Measurements from ENCODE around the gene STS. TPM values are rescaled to one million over a fixed set of nuclear protein-coding genes. Genes with fewer than 3 reads are reported as not detected.
A peak's percentile ranks its signal among the peaks of the same experiment; 100 is the strongest.

STS gene
- total RNA-seq, 3 donors from 2014 or later (not counting 1 experiment from before 2014, with no cell fraction given): 2.4 to 4.6 (median 2.8) TPM

GRCh38 chrX:7133050-7133440, 14.5 kb upstream of the STS start:
- Histone ChIP-seq H3K4me3 (ENCODE audit: low read length) (no peak overlapping the region), H3K27me3 (ENCODE audit: control insufficient read depth, insufficient read depth, low read length) (no peaks in the 10 kb centered on the region), H3K9me3 (ENCODE audit: control insufficient read depth, insufficient read depth, low read length) (no peaks in the 10 kb centered on the region), H3K36me3 (ENCODE audit: control insufficient read depth, insufficient read depth, low read length) (no peaks in the 10 kb centered on the region), H3K27ac (ENCODE audit: low read length) (no peak overlapping the region), H3K4me1 (ENCODE audit: control insufficient read depth, insufficient read depth, low read length) (peaks cover 14% of the 10 kb centered on the region)
- ATAC-seq (no peak), DNase-seq (no peak)
- H3K36me3 Mint-ChIP-seq: no peaks in the 10 kb centered on the region
- no peak overlapping the region for H3K4me3 Mint-ChIP-seq
- H3K27ac Mint-ChIP-seq: peak overlapping the region; percentile 60 to 79
- no peaks in the 10 kb centered on the region for H3K27me3 Mint-ChIP-seq (ENCODE audit: low read depth in 2 of 2)
- TF ChIP-seq CTCF (IDR thresholded peaks at IDR 0.05): no peak
- H3K4me1 Mint-ChIP-seq: peaks cover 22 to 35% of the 10 kb centered on the region in 2 donors
- WGBS (ENCODE audit: insufficient coverage): 51% methylated on average over 8 of the region's 8 CpGs
- no peaks in the 10 kb centered on the region for H3K9me3 Mint-ChIP-seq
- intact Hi-C loops (cut with micrococcal nuclease): no loop called here

- peaks cover 27 to 39% of the 10 kb centered on the region in 2 donors for H3K4me1 Mint-ChIP-seq
- H3K27ac Mint-ChIP-seq: no peak overlapping the region
- no peak for DNase-seq
- no peaks in the 10 kb centered on the region for H3K9me3 Mint-ChIP-seq
- ATAC-seq: no peak
- H3K27me3 ChIP-seq (ENCODE audit: control insufficient read depth, insufficient read depth, low read length): no peaks in the 10 kb centered on the region
- no peaks in the 10 kb centered on the region for H3K36me3 ChIP-seq (ENCODE audit: control insufficient read depth, insufficient read depth, low read length)
- peaks cover 14% of the 10 kb centered on the region for H3K4me1 ChIP-seq (ENCODE audit: control insufficient read depth, insufficient read depth, low read length)
- H3K36me3 Mint-ChIP-seq: no peaks in the 10 kb centered on the region
- no peaks in the 10 kb centered on the region for H3K9me3 ChIP-seq (ENCODE audit: control insufficient read depth, insufficient read depth, low read length)
- no peak overlapping the region for H3K27ac ChIP-seq (ENCODE audit: low read length)
- 89% methylated on average over 1 of the region's 2 CpGs for WGBS (ENCODE audit: insufficient coverage)
- H3K27me3 Mint-ChIP-seq (ENCODE audit: low read depth in 2 of 2): no peaks in the 10 kb centered on the region
- intact Hi-C loops (cut with micrococcal nuclease): no loop called here
- TF ChIP-seq CTCF (IDR thresholded peaks at IDR 0.05): no peak
- H3K4me3 Mint-ChIP-seq: no peak overlapping the region
- H3K4me3 ChIP-seq (ENCODE audit: low read length): no peak overlapping the region
Observed at GRCh38 chrX:7134981-7135380, 12.5 kb upstream of the STS start.

- H3K4me1 Mint-ChIP-seq: peaks cover 11 to 13% of the 10 kb centered on the region in 2 donors
- no peaks in the 10 kb centered on the region for H3K27me3 ChIP-seq (ENCODE audit: control insufficient read depth, insufficient read depth, low read length)
- H3K4me3 Mint-ChIP-seq: no peak overlapping the region
- H3K36me3 Mint-ChIP-seq: no peaks in the 10 kb centered on the region
- ATAC-seq (no peak), DNase-seq (no peak)
- no peak overlapping the region for H3K4me3 ChIP-seq (ENCODE audit: low read length)
- no peaks in the 10 kb centered on the region for H3K9me3 Mint-ChIP-seq
- no peak overlapping the region for H3K27ac ChIP-seq (ENCODE audit: low read length)
- H3K4me1 ChIP-seq (ENCODE audit: control insufficient read depth, insufficient read depth, low read length): no peaks in the 10 kb centered on the region
- H3K27ac Mint-ChIP-seq: no peak overlapping the region
- intact Hi-C loops (cut with micrococcal nuclease): loop anchor here (10.0 kb wide), 1 partner anchor 785 kb away; the partner anchor contains the start of gene PNPLA4
- no peaks in the 10 kb centered on the region for H3K36me3 ChIP-seq (ENCODE audit: control insufficient read depth, insufficient read depth, low read length)
- H3K9me3 ChIP-seq (ENCODE audit: control insufficient read depth, insufficient read depth, low read length): no peaks in the 10 kb centered on the region
- 97% methylated on average over 9 of the region's 9 CpGs for WGBS (ENCODE audit: insufficient coverage)
- TF ChIP-seq CTCF (IDR thresholded peaks at IDR 0.05): no peak
- H3K27me3 Mint-ChIP-seq (ENCODE audit: low read depth in 2 of 2): no peaks in the 10 kb centered on the region
Observed at GRCh38 chrX:7139202-7140081, 8.1 kb upstream of the STS start.

All from natural killer cell (primary cell).